Effector memory CD4-positive, alpha-beta T cell (primary cell): ENCODE measurements around the gene GLUL.

Experiments
- DNase-seq, 3 donors: peaks; one replicate each; pipeline ENCODE4 v3.0.0-alpha.2; 2020
- H3K27ac ChIP-seq: 2 replicates; pipeline ENCODE4 v1.7.0; 2013; ENCODE audit warnings: mild to moderate bottlenecking, low read length, moderate library complexity; ENCODE audit not compliant: insufficient read depth, poor library complexity, severe bottlenecking
- H3K27me3 ChIP-seq: replicated peaks from 2 replicates; pipeline ENCODE4 v1.7.0; 2013; ENCODE audit warnings: mild to moderate bottlenecking, low read length; ENCODE audit not compliant: insufficient read depth, control insufficient read depth, poor library complexity, severe bottlenecking
- H3K36me3 ChIP-seq: 2 replicates; pipeline ENCODE4 v1.7.0; 2013; ENCODE audit warnings: mild to moderate bottlenecking, low read length, moderate library complexity; ENCODE audit not compliant: control insufficient read depth, insufficient read depth
- H3K4me1 ChIP-seq: 2 replicates; pipeline ENCODE4 v1.7.0; 2013; ENCODE audit warnings: low read length, mild to moderate bottlenecking; ENCODE audit not compliant: control insufficient read depth, insufficient read depth, poor library complexity, severe bottlenecking
- H3K4me3 ChIP-seq: 2 replicates; pipeline ENCODE4 v1.7.0; 2013; ENCODE audit warnings: low read length, low read depth, mild to moderate bottlenecking; ENCODE audit not compliant: insufficient read depth, poor library complexity, severe bottlenecking
- H3K9me3 ChIP-seq: 2 replicates; pipeline ENCODE4 v1.7.0; 2013; ENCODE audit warnings: mild to moderate bottlenecking, low read length, moderate library complexity; ENCODE audit not compliant: control insufficient read depth

The GLUL gene

GRCh38 chr1:182332261-182333060, 59.1 kb downstream of the GLUL start:
- Histone ChIP-seq H3K4me3 (no peak overlapping the region), H3K27ac (no peak overlapping the region), H3K27me3 (no peaks in the 10 kb centered on the region), H3K36me3 (no peaks in the 10 kb centered on the region), H3K4me1 (no peaks in the 10 kb centered on the region), H3K9me3 (no peaks in the 10 kb centered on the region)
- DNase-seq, result no peak
